Measurements from ENCODE around the gene SYT9.
"Not testable (repeated sequence)": the region's sequence is repeated elsewhere in the genome, so short reads cannot be mapped to it uniquely, and the experiment has no call there.

Gene SYT9

GRCh38 chr11:7278314-7278917 lies 26.7 kb downstream of the SYT9 start:
- DNase-seq: peak; percentile 3

GRCh38 chr11:7279676-7280075 lies 28.0 kb downstream of the SYT9 start:
- DNase-seq: no peak

- DNase-seq: no peak
Measured at GRCh38 chr11:7281079-7281478, 29.4 kb downstream of the SYT9 start.

- DNase-seq: no peak
Measured at GRCh38 chr11:7281809-7282208, 30.1 kb downstream of the SYT9 start.

GRCh38 chr11:7286178-7286577 lies 34.5 kb downstream of the SYT9 start:
- no peak for DNase-seq

- DNase-seq: no peak
Measured at GRCh38 chr11:7291100-7291829, 39.6 kb downstream of the SYT9 start.

GRCh38 chr11:7292922-7293321 lies 41.2 kb downstream of the SYT9 start:
- DNase-seq: no peak

GRCh38 chr11:7299393-7299792 lies 47.7 kb downstream of the SYT9 start:
- DNase-seq: no peak

- no peak for DNase-seq
Measured at GRCh38 chr11:7300281-7300680, 48.6 kb downstream of the SYT9 start.

- DNase-seq: no peak
Measured at GRCh38 chr11:7303146-7303545, 51.4 kb downstream of the SYT9 start.

- no peak for DNase-seq
Measured at GRCh38 chr11:7306900-7307299, 55.2 kb downstream of the SYT9 start.

GRCh38 chr11:7307836-7308235 lies 56.1 kb downstream of the SYT9 start:
- no peak for DNase-seq

- no peak for DNase-seq
Measured at GRCh38 chr11:7311903-7312302, 60.2 kb downstream of the SYT9 start.

- no peak for DNase-seq
Measured at GRCh38 chr11:7314811-7315604, 63.3 kb downstream of the SYT9 start.

- no peak for DNase-seq
Measured at GRCh38 chr11:7319501-7319900, 67.8 kb downstream of the SYT9 start.

- DNase-seq: no peak
Measured at GRCh38 chr11:7320306-7320705, 68.6 kb downstream of the SYT9 start.

- no peak for DNase-seq
Measured at GRCh38 chr11:7321473-7322450, 70.1 kb downstream of the SYT9 start.

- DNase-seq: no peak
Measured at GRCh38 chr11:7332451-7332850, 80.7 kb downstream of the SYT9 start.

GRCh38 chr11:7332962-7333361 lies 81.3 kb downstream of the SYT9 start:
- DNase-seq: no peak

GRCh38 chr11:7335442-7335841 lies 83.7 kb downstream of the SYT9 start:
- DNase-seq: not testable (repeated sequence)

GRCh38 chr11:7341551-7341950 lies 89.8 kb downstream of the SYT9 start:
- DNase-seq: no peak

GRCh38 chr11:7347611-7348431 lies 96.1 kb downstream of the SYT9 start:
- no peak for DNase-seq
